Mesenchymal stem cell (in vitro differentiated cells and primary cell): ENCODE results near the gene UCP2.
A peak's percentile ranks its signal among the peaks of the same experiment; 100 is the strongest.

Source experiments
- DNase-seq: peaks from one replicate; pipeline ENCODE4 v3.0.0-alpha.2; 2013
- H2AFZ ChIP-seq: one replicate; pipeline ENCODE4 v1.6.1; 2013; ENCODE audit warnings: low read depth, mild to moderate bottlenecking, control low read depth, inconsistent platforms, low read length, moderate library complexity
- H2AK5ac ChIP-seq: 2 replicates; pipeline ENCODE4 v1.6.1; 2013; ENCODE audit warnings: low read length, moderate library complexity, mild to moderate bottlenecking, inconsistent platforms; ENCODE audit not compliant: severe bottlenecking
- H2BK120ac ChIP-seq: one replicate; pipeline ENCODE4 v1.6.1; 2013; ENCODE audit warnings: low read depth, mild to moderate bottlenecking, inconsistent platforms, low read length, moderate library complexity
- H2BK12ac ChIP-seq, 2 experiments: one replicate each; pipeline ENCODE4 v1.6.1; 2013; ENCODE audit warnings: inconsistent platforms in 2 of 2, low read length in 2 of 2, mild to moderate bottlenecking in 2 of 2, moderate library complexity in 2 of 2, control low read depth in 1 of 2
- H2BK15ac ChIP-seq: one replicate; pipeline ENCODE4 v1.6.1; 2013; ENCODE audit warnings: mild to moderate bottlenecking, low read depth, inconsistent platforms; ENCODE audit not compliant: poor library complexity, severe bottlenecking
- H2BK5ac ChIP-seq: 2 replicates; pipeline ENCODE4 v1.6.1; 2013; ENCODE audit warnings: low read depth, mild to moderate bottlenecking, low read length, control low read depth, inconsistent platforms; ENCODE audit not compliant: poor library complexity, severe bottlenecking
- H3K14ac ChIP-seq, 2 experiments: one replicate each; pipeline ENCODE4 v1.6.1; 2013; ENCODE audit warnings: inconsistent platforms in 2 of 2, low read length in 2 of 2, control low read depth in 1 of 2, mild to moderate bottlenecking in 1 of 2, moderate library complexity in 1 of 2
- H3K18ac ChIP-seq, 2 experiments: one replicate each; pipeline ENCODE4 v1.6.1; 2013; ENCODE audit warnings: inconsistent platforms in 2 of 2, low read length in 2 of 2, control low read depth in 1 of 2, low read depth in 1 of 2, mild to moderate bottlenecking in 1 of 2
- H3K23ac ChIP-seq, 2 experiments: one replicate each; pipeline ENCODE4 v1.6.1; 2013; ENCODE audit warnings: inconsistent platforms in 2 of 2, low read length in 2 of 2, mild to moderate bottlenecking in 2 of 2, moderate library complexity in 2 of 2, control low read depth in 1 of 2
- H3K27ac ChIP-seq: 2 replicates; pipeline ENCODE4 v1.5.1; 2013; ENCODE audit warnings: mild to moderate bottlenecking, moderate library complexity, low read length, control low read depth, inconsistent platforms; ENCODE audit not compliant: poor library complexity, severe bottlenecking
- H3K27me3 ChIP-seq, 2 experiments: 2 replicates each; pipeline versions ENCODE4 v1.6.1 to v1.7.0; 2013; ENCODE audit warnings: low read length in 2 of 2, mild to moderate bottlenecking in 2 of 2, moderate library complexity in 2 of 2, control low read depth in 1 of 2, inconsistent platforms in 1 of 2; ENCODE audit not compliant: control insufficient read depth in 1 of 2, insufficient read depth in 1 of 2
- H3K36me3 ChIP-seq, 2 experiments: 2 replicates each; pipeline versions ENCODE4 v1.6.1 to v1.7.0; 2013; ENCODE audit warnings: low read length in 2 of 2, control low read depth in 1 of 2, inconsistent platforms in 1 of 2, low read depth in 1 of 2, mild to moderate bottlenecking in 1 of 2; ENCODE audit not compliant: insufficient read depth in 2 of 2, control insufficient read depth in 1 of 2
- H3K4ac ChIP-seq, 2 experiments: one replicate each; pipeline ENCODE4 v1.6.1; 2013; ENCODE audit warnings: inconsistent platforms in 2 of 2, low read length in 2 of 2, mild to moderate bottlenecking in 2 of 2, moderate library complexity in 2 of 2, control low read depth in 1 of 2, low read depth in 1 of 2
- H3K4me1 ChIP-seq: 2 replicates; pipeline ENCODE4 v1.6.1; 2013; ENCODE audit warnings: low read depth, low read length, control low read depth; ENCODE audit not compliant: control insufficient read depth, insufficient read depth
- H3K4me2 ChIP-seq: 2 replicates; pipeline ENCODE4 v1.6.1; 2013; ENCODE audit warnings: low read length, mild to moderate bottlenecking, inconsistent platforms; ENCODE audit not compliant: poor library complexity, severe bottlenecking
- H3K4me3 ChIP-seq, 2 experiments: 2 replicates each; pipeline versions ENCODE4 v1.5.1 to v1.7.0; 2013; ENCODE audit warnings: low read length in 2 of 2, mild to moderate bottlenecking in 2 of 2, control low read depth in 1 of 2, low read depth in 1 of 2; ENCODE audit not compliant: insufficient read depth in 1 of 2
- H3K79me1 ChIP-seq: replicated peaks from 2 replicates; pipeline ENCODE4 v1.6.1; 2013; ENCODE audit warnings: mild to moderate bottlenecking, control low read depth, low read length, inconsistent platforms; ENCODE audit not compliant: poor library complexity, severe bottlenecking
- H3K9ac ChIP-seq: 2 replicates; pipeline ENCODE4 v1.7.0; 2013; ENCODE audit warnings: mild to moderate bottlenecking, low read length, moderate library complexity
- H3K9me3 ChIP-seq: 2 replicates; pipeline ENCODE4 v1.7.0; 2013; ENCODE audit warnings: mild to moderate bottlenecking, low read length; ENCODE audit not compliant: control insufficient read depth
- H4K8ac ChIP-seq: one replicate; pipeline ENCODE4 v1.6.1; 2013; ENCODE audit warnings: inconsistent platforms, mild to moderate bottlenecking, low read length, moderate library complexity
- H4K91ac ChIP-seq: one replicate; pipeline ENCODE4 v1.6.1; 2013; ENCODE audit warnings: mild to moderate bottlenecking, low read length, inconsistent platforms
- WGBS: methylation state at CpG from one replicate; pipeline ENCODE4 v1.1.7; 2013; ENCODE audit warnings: mixed read lengths; 5-methylcytosine and 5-hydroxymethylcytosine counted together

The UCP2 gene

GRCh38 chr11:73974604-73975478, 7.8 kb downstream of the UCP2 start:
- H2AFZ ChIP-seq = no peak overlapping the region
- H2BK5ac ChIP-seq = no peak overlapping the region
- H3K36me3 ChIP-seq = peaks cover 0 to 58% of the 10 kb centered on the region in 2 experiments
- H2BK15ac ChIP-seq = no peak overlapping the region
- no peak overlapping the region for H3K23ac ChIP-seq
- H3K9me3 ChIP-seq = no peaks in the 10 kb centered on the region
- no peak overlapping the region for H3K27ac ChIP-seq
- H3K9ac ChIP-seq = no peak overlapping the region
- no peak overlapping the region for H3K4me2 ChIP-seq
- H3K27me3 ChIP-seq = no peaks in the 10 kb centered on the region
- H2BK12ac ChIP-seq = no peak overlapping the region
- H3K18ac ChIP-seq = no peak overlapping the region
- H4K8ac ChIP-seq = no peak overlapping the region
- no peak overlapping the region for H3K4ac ChIP-seq
- peaks cover 9% of the 10 kb centered on the region for H3K4me1 ChIP-seq
- 95% methylated on average over 13 of the region's 13 CpGs for WGBS
- DNase-seq = no peak
- H3K4me3 ChIP-seq = no peak overlapping the region
- no peak overlapping the region for H3K14ac ChIP-seq
- H2AK5ac ChIP-seq = no peak overlapping the region
- H4K91ac ChIP-seq = no peak overlapping the region
- H3K79me1 ChIP-seq = peaks cover 4% of the 10 kb centered on the region
- no peak overlapping the region for H2BK120ac ChIP-seq

- no peak overlapping the region for H2BK12ac ChIP-seq
- H3K4me2 ChIP-seq = no peak overlapping the region
- H3K4me1 ChIP-seq = peaks cover 10% of the 10 kb centered on the region
- H3K27ac ChIP-seq = no peak overlapping the region
- no peaks in the 10 kb centered on the region for H3K9me3 ChIP-seq
- no peak overlapping the region for H3K4ac ChIP-seq
- peaks cover 0 to 56% of the 10 kb centered on the region in 2 experiments for H3K36me3 ChIP-seq
- H3K18ac ChIP-seq = no peak overlapping the region
- no peak overlapping the region for H2AK5ac ChIP-seq
- H3K9ac ChIP-seq = no peak overlapping the region
- H2AFZ ChIP-seq = no peak overlapping the region
- no peak overlapping the region for H4K91ac ChIP-seq
- no peak overlapping the region for H2BK120ac ChIP-seq
- no peak overlapping the region for H3K23ac ChIP-seq
- DNase-seq = no peak
- H2BK5ac ChIP-seq = no peak overlapping the region
- no peak overlapping the region for H4K8ac ChIP-seq
- H3K27me3 ChIP-seq = peaks cover 0 to 3% of the 10 kb centered on the region in 2 experiments
- WGBS = 91% methylated on average over 11 of the region's 11 CpGs
- no peak overlapping the region for H3K4me3 ChIP-seq
- no peak overlapping the region for H2BK15ac ChIP-seq
- H3K79me1 ChIP-seq = no peaks in the 10 kb centered on the region
- no peak overlapping the region for H3K14ac ChIP-seq
These were observed 9.8 kb downstream of the UCP2 start for GRCh38 chr11:73972620-73973449.

DNA sequence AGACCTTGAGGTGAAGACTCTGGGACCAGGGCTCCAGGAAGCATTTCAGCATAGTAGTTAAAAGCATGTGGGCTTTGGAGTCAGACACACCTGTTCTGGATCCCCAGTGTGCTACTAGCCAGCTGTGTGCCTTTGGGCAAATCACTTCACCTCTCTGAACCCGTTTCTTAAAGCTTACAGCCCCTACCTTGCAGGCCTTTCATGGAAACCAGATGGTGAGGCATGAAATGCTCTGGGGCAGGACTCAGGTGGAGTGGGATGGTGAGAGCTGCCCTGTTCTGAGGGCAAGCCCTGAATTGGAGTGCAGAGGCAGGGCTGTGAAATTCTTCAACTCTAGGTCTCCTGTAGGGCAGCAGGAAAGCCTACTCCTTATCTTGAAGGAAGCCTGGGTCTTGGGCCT, 10.5 kb downstream of the UCP2 start:
- H2BK15ac ChIP-seq = no peak overlapping the region
- peaks cover 10% of the 10 kb centered on the region for H3K4me1 ChIP-seq
- H4K8ac ChIP-seq = peak overlapping the region; percentile 21
- H2AFZ ChIP-seq = no peak overlapping the region
- no peak overlapping the region for H3K27ac ChIP-seq
- no peak overlapping the region for H3K9ac ChIP-seq
- peaks cover 0 to 50% of the 10 kb centered on the region in 2 experiments for H3K36me3 ChIP-seq
- no peak overlapping the region for H2AK5ac ChIP-seq
- no peaks in the 10 kb centered on the region for H3K9me3 ChIP-seq
- WGBS = no CpG with 5 or more reads among the region's 1 CpG
- H3K79me1 ChIP-seq = no peaks in the 10 kb centered on the region
- H3K4me3 ChIP-seq = no peak overlapping the region
- H4K91ac ChIP-seq = no peak overlapping the region
- H3K4me2 ChIP-seq = no peak overlapping the region
- no peak overlapping the region for H3K4ac ChIP-seq
- no peak overlapping the region for H2BK12ac ChIP-seq
- no peak for DNase-seq
- no peak overlapping the region for H2BK120ac ChIP-seq
- H3K27me3 ChIP-seq = peaks cover 0 to 3% of the 10 kb centered on the region in 2 experiments
- H3K14ac ChIP-seq = no peak overlapping the region
- no peak overlapping the region for H3K18ac ChIP-seq
- no peak overlapping the region for H2BK5ac ChIP-seq
- no peak overlapping the region for H3K23ac ChIP-seq

GRCh38 chr11:73971175-73971719, 11.4 kb downstream of the UCP2 start:
- Histone ChIP-seq H2AFZ (no peak overlapping the region), H2BK12ac (no peak overlapping the region), H3K36me3 (peaks cover 0 to 42% of the 10 kb centered on the region in 2 experiments), H4K91ac (no peak overlapping the region), H2BK5ac (no peak overlapping the region), H3K23ac (peak overlapping the region in 1 of 2 experiments; percentile 66), H3K9me3 (no peaks in the 10 kb centered on the region), H3K4ac (no peak overlapping the region), H2AK5ac (no peak overlapping the region), H3K9ac (no peak overlapping the region), H2BK15ac (no peak overlapping the region), H3K14ac (no peak overlapping the region), H3K27ac (no peak overlapping the region), H3K18ac (no peak overlapping the region), H3K79me1 (no peaks in the 10 kb centered on the region), H3K4me1 (peaks cover 6% of the 10 kb centered on the region), H3K4me2 (no peak overlapping the region), H2BK120ac (no peak overlapping the region), H3K27me3 (peaks cover 0 to 3% of the 10 kb centered on the region in 2 experiments), H4K8ac (no peak overlapping the region), H3K4me3 (no peak overlapping the region)
- WGBS = 82% methylated on average over 6 of the region's 6 CpGs
- no peak for DNase-seq
